HG03108 (cell line): Measurements from ENCODE around the gene GJB3.
"Not testable (repeated sequence)": the region's sequence is repeated elsewhere in the genome, so short reads cannot be mapped to it uniquely, and the experiment has no call there.

ENCODE experiments used
- ATAC-seq: cut with Tn5 transposase; IDR thresholded peaks from one replicate; pipeline ENCODE4 v1.9.1; 2021; ENCODE audit warnings: moderate library complexity; ENCODE audit not compliant: unreplicated experiment

The GJB3 gene

GRCh38 chr1:34785231-34785874 lies 4.3 kb downstream of the GJB3 start:
- no peak for ATAC-seq

DNA sequence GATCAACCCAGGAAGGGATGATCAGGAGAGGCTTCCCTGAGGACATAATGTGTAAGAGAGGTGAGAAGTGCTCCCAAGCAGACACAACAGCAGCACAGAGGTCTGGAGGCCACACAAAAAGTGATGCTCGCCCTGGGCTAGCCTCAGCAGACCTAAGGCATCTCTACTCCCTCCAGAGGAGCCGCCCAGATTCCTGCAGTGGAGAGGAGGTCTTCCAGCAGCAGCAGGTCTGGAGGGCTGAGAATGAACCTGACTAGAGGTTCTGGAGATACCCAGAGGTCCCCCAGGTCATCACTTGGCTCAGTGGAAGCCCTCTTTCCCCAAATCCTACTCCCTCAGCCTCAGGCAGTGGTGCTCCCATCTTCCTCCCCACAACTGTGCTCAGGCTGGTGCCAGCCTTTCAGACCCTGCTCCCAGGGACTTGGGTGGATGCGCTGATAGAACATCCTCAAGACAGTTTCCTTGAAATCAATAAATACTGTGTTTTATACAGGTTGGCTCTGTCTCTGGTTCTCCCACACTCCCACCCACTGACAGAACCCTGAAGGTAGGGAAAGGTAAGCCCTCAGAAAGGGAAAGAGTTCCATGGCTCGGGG lies 5.0 kb downstream of the GJB3 start:
- no peak for ATAC-seq

GRCh38 chr1:34786521-34787325 lies 5.7 kb downstream of the GJB3 start:
- ATAC-seq, result no peak

GRCh38 chr1:34787461-34788420 lies 6.7 kb downstream of the GJB3 start:
- ATAC-seq, result no peak

GRCh38 chr1:34790985-34791384 lies 10.0 kb downstream of the GJB3 start:
- no peak for ATAC-seq

DNA sequence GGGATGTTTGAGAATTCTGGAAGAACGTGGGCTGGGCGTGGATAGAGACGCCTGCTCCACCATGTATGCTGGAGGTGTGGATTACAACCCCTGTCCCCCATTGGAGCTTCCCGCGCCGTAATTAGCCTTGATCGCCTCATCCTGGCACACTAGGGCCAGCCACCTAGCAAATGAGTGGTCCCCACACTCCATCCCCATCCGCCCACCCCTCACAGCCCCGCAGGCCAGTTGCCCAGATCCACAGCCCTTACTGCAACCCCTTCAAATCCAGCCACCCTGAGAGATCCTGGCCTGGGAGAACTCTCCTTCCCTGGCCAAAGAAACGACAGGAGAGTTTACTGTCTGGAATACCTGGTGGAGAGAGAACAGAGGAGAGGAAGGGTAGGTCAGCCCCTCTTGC lies 11.4 kb downstream of the GJB3 start:
- ATAC-seq, result no peak

- ATAC-seq, result no peak
These were observed 12.1 kb downstream of the GJB3 start, which contains the start of gene GJA4 for GRCh38 chr1:34792868-34793727. Gene GJA4, plus strand, starts transcription at chr1:34792999. Its CDS starts 1,215 bp downstream, at chr1:34794214.

DNA sequence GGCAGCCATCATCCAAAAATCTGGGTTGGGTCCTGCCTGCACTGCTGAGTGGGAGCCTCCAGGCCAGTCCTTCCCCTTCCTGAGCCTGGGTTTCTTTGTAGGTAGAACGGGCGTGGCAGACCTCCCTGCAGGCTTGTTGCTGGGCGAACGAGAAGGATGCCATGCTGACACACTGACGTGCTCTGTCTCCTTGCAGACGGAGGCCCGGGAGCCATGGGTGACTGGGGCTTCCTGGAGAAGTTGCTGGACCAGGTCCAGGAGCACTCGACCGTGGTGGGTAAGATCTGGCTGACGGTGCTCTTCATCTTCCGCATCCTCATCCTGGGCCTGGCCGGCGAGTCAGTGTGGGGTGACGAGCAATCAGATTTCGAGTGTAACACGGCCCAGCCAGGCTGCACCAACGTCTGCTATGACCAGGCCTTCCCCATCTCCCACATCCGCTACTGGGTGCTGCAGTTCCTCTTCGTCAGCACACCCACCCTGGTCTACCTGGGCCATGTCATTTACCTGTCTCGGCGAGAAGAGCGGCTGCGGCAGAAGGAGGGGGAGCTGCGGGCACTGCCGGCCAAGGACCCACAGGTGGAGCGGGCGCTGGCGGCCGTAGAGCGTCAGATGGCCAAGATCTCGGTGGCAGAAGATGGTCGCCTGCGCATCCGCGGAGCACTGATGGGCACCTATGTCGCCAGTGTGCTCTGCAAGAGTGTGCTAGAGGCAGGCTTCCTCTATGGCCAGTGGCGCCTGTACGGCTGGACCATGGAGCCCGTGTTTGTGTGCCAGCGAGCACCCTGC lies 13.2 kb downstream of the GJB3 start:
- ATAC-seq, result no peak

GRCh38 chr1:34794790-34795180 lies 13.8 kb downstream of the GJB3 start:
- no peak for ATAC-seq

GRCh38 chr1:34795916-34796315 lies 14.9 kb downstream of the GJB3 start:
- no peak for ATAC-seq

GRCh38 chr1:34796990-34797389 lies 16.0 kb downstream of the GJB3 start:
- ATAC-seq, result peak; percentile 66

DNA sequence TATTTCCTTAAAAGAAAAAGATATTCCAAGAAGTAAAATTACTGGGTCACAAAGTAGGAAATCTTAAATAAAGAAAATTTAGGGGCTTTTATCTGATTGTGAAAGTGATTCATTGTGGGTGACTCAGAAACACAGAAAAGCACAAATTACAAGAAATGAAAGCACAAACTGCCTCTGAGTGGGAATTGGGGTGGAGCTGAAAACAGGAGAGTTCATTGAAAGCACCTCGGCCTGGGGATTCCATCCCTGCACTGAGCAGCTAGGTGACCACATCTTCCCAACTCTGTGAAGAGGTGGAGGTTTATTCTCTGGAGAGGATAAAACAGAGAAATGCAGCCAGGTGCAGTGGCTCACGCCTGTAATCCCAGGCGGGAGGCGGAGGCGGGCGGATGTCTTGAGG lies 19.2 kb downstream of the GJB3 start:
- no peak for ATAC-seq

GRCh38 chr1:34803770-34804169 lies 22.8 kb downstream of the GJB3 start:
- ATAC-seq, result no peak

- no peak for ATAC-seq
These were observed 25.4 kb downstream of the GJB3 start for GRCh38 chr1:34806396-34806795.

- ATAC-seq, result no peak
These were observed 27.2 kb downstream of the GJB3 start for GRCh38 chr1:34808051-34808810.

DNA sequence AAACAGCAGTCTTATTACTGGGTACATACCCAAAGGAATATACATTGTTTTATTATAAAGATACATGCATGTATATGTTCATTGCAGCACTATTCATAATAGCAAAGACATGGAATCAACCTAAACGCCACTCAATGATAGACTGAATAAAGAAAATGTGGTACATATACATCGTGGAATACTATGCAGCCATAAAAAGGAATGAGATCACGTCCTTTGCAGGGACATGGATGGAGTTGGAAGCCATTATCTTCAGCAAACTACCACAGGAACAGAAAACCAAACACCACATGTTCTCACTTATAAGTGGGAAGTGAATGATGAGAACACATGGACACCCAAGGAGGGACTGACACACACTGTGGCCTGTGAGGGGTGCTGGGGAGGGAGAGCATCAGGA lies 29.8 kb downstream of the GJB3 start:
- not testable (repeated sequence) for ATAC-seq

DNA sequence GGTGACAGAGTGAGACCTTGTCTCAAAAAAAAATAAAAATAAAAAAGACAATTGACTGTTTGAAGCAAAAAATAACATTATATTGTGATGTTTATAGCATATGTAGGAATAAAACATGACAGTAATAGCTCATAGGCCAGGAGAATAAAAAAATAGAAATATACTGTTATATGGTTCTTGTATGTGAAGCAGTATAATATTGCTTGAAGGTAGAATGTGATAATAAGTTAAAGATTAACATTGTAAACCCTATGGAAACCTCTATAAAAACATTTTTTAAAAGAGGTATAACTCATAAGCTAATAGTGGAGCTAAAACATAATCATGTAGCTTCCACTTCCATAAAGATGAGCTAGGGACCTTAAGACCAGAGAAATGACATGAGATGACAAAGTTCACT lies 35.3 kb downstream of the GJB3 start:
- ATAC-seq, result no peak

DNA sequence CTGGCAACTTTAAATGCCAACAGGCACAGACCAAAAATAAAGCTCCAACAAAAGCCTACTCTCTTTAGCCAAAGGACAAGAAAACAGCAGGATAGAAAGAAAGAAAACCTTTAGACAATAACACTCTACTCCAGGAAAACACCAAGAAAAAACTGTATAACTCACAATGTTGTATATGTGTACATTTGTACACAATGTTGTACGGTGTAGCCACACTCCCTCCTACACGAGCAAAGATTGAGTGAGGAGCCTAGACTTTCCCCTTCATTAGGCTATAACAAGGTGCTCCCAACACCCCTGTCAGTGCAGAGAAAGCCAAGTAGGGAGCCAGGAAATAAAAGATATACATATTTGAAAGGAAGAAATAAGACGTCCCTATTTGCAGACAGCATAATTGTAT lies 35.8 kb downstream of the GJB3 start:
- ATAC-seq, result no peak
